IgD-negative memory B cell (primary cell): ENCODE data around the gene ILDR2. TPM values are rescaled to one million over a fixed set of nuclear protein-coding genes. Genes with fewer than 3 reads are reported as not detected.

Source experiments
- H3K27ac Mint-ChIP-seq, 3 donors: one replicate each; pipeline ENCODE4 v1.8.0; 2020 to 2022; ENCODE audit warnings: mild to moderate bottlenecking in 3 of 3, mixed read lengths in 3 of 3, moderate library complexity in 1 of 3
- H3K27me3 Mint-ChIP-seq: one replicate; pipeline ENCODE4 v1.8.0; 2021; ENCODE audit warnings: mixed read lengths
- H3K36me3 Mint-ChIP-seq: one replicate; pipeline ENCODE4 v1.8.0; 2020; ENCODE audit warnings: mild to moderate bottlenecking, mixed read lengths
- H3K4me1 Mint-ChIP-seq, 3 donors: one replicate each; pipeline ENCODE4 v1.8.0; 2020 to 2022; ENCODE audit warnings: mixed read lengths in 3 of 3, mild to moderate bottlenecking in 1 of 3
- H3K4me3 Mint-ChIP-seq, 4 donors: one replicate each; pipeline ENCODE4 v1.8.0; 2020 to 2022; ENCODE audit warnings: mild to moderate bottlenecking in 4 of 4, mixed read lengths in 4 of 4, moderate library complexity in 3 of 4
- H3K9me3 Mint-ChIP-seq, 3 donors: one replicate each; pipeline ENCODE4 v1.8.0; 2020 to 2021; ENCODE audit warnings: mixed read lengths in 3 of 3, mild to moderate bottlenecking in 1 of 3
- polyA plus RNA-seq: library from polyadenylated mRNA; unstranded; fragments of 300-500 nt; fragmentation: Illumina TruSeq; gene quantifications from one replicate; pipeline ENCODE4 v1.2.3, GENCODE V29; 2021

ILDR2 gene
- polyA plus RNA-seq, 1 donor from 2014 or later = not detected

DNA sequence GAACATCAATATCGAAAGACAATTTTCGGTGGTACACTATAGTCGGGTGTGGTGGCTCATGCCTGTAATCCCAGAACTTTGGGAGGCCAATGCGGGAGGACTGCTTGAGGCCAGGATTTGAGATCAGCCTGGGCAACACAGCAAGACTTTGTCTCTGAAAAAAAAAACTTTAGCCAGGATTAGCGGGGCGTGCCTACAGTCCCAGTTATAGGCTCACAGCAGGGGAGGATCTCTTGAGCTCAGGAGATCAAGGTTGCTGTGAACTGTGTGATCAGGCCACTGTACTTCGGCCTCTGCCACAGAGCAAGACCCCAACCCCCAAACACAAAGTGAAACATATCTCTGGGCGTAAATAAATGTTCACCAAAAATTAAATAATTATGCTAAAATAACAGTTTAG, 100.9 kb downstream of the ILDR2 start:
- Mint-ChIP-seq H3K4me1 (peaks cover 22 to 33% (median 22%) of the 10 kb centered on the region in 3 donors), H3K4me3 (peak overlapping the region in 3 of 4 donors; percentile 21 to 98 (median 88)), H3K27me3 (no peaks in the 10 kb centered on the region), H3K27ac (peak overlapping the region in 2 of 3 donors; percentile 47 to 48), H3K36me3 (peaks cover 1% of the 10 kb centered on the region), H3K9me3 (peaks cover 0 to 2% (median 0%) of the 10 kb centered on the region in 3 donors)

DNA sequence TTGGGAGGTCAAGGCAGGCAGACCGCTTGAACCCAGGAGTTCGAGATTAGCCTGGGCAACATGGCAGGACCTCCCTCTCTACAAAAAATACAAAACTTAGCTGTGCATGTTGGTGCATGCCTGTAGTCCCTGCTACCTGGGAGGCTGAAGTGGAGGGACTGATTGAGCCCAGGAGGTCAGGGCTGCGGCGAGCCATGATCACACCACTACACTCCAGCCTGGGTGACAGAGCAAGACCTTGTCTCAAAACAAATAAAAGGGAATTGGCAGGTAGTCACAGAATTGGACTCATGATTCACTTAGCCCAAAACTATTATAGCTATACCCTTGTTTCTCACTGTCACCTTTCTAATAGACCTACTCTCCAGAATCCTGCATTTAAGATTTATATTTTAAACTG, 104.8 kb downstream of the ILDR2 start:
- Mint-ChIP-seq H3K4me1 (peaks cover 16 to 27% (median 22%) of the 10 kb centered on the region in 3 donors), H3K27ac (no peak overlapping the region), H3K27me3 (no peaks in the 10 kb centered on the region), H3K4me3 (no peak overlapping the region), H3K36me3 (peaks cover 1% of the 10 kb centered on the region), H3K9me3 (no peaks in the 10 kb centered on the region)

DNA sequence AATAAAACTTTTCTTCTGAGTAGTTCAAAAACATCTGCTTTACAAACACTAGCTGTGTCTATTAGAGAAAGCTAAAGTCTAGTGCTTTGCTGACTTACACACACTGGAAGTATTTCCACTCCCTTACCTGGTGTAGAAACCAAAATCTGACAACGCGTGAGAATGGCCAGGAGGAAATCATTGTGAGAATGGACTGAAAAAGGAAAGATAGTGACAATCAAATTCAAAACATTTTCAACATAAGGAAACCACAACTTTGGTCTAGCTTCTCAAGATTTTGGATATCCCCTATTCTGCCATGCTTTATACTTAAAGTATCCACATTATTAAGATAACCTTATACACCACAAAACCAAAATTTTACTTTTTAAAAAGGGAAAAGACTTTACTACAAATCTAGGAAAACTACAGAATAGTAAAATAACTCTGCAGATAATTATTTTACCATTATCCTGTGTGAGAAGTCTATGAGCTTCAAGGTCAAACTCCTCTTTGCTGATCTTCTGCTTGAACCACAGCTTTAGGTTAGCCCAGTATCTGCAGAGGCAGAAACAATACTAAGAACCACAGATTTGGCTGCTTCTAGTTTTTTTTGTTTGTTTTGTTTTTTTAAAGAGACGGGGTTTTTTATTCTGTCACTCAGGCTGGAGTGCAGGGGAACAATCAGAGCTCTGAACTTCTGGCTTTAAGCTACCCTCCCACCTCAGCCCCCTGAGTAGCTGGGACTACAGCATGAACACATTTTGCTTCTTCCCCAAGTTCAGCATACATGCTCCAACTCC, 105.8 kb downstream of the ILDR2 start:
- Mint-ChIP-seq H3K4me1 (peaks cover 14 to 19% (median 16%) of the 10 kb centered on the region in 3 donors), H3K27ac (no peak overlapping the region), H3K27me3 (no peaks in the 10 kb centered on the region), H3K4me3 (no peak overlapping the region), H3K9me3 (no peaks in the 10 kb centered on the region), H3K36me3 (peaks cover 3% of the 10 kb centered on the region)

DNA sequence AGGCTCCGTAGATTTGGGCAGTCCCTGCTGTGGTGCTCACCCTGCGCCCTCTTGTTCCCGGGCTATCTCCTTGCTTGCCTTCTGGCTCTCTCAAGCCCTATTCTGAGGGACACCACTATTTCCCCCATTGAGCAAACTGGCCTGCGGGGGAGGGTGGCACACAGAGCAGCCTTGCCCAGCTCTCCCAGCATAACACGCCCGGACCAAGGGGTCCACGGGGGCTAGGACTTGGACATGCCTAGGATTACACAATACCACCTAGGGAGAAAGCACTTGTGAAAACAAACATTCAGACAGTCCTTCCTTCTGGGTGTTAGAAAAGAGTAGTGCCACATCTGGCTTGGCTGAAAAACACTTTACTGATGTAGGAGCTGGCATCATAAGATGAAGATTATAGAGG, 106.7 kb downstream of the ILDR2 start:
- Mint-ChIP-seq H3K36me3 (peaks cover 3% of the 10 kb centered on the region), H3K27me3 (no peaks in the 10 kb centered on the region), H3K4me1 (peaks cover 14 to 20% (median 18%) of the 10 kb centered on the region in 3 donors), H3K27ac (no peak overlapping the region), H3K4me3 (no peak overlapping the region), H3K9me3 (no peaks in the 10 kb centered on the region)

DNA sequence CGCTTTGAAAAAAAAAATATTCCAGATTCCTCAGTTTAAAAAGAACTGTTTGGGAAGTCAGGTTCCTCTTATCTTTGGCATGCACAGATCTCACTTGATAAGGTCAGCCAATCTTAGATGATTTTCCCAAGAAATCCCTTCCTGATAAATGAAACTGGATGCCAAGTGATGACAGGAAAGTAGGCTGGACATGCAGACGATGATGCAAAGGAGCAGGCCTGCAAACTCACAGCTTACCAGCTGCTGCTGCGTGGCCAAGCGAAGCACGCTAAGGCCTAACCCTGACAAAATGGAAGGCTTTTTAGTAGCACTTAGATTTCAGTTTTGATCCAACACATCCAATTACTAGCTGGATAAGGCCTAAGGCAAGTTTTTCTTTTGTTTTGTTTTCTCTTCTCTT, 109.4 kb downstream of the ILDR2 start:
- peaks cover 0 to 4% (median 4%) of the 10 kb centered on the region in 3 donors for H3K4me1 Mint-ChIP-seq
- H3K27ac Mint-ChIP-seq = no peak overlapping the region
- no peaks in the 10 kb centered on the region for H3K27me3 Mint-ChIP-seq
- no peaks in the 10 kb centered on the region for H3K9me3 Mint-ChIP-seq
- H3K36me3 Mint-ChIP-seq = peaks cover 4% of the 10 kb centered on the region
- H3K4me3 Mint-ChIP-seq = no peak overlapping the region

DNA sequence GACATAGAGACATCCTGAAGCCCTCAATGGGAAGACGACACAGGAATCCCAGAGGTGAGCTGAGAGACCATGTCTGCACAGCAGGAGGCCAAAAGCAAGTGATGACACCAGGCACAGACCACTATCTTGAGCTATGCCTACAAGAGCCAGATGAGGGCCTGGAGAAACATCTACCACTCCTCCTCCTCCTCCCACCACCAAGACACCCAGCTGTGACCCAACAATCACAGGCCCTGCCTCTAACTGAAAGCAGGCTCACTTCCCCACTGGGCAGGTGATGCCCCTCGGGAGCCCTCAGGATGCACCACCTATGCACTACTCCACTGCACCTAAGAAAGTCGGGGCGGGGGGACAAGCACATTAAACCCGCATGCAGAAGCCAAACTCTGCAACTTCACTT, 115.7 kb downstream of the ILDR2 start:
- no peak overlapping the region for H3K4me3 Mint-ChIP-seq
- peak overlapping the region; percentile 0 to 80 (median 66) for H3K27ac Mint-ChIP-seq
- H3K4me1 Mint-ChIP-seq = peaks cover 16 to 25% (median 17%) of the 10 kb centered on the region in 3 donors
- H3K36me3 Mint-ChIP-seq = peaks cover 5% of the 10 kb centered on the region
- no peaks in the 10 kb centered on the region for H3K27me3 Mint-ChIP-seq
- no peaks in the 10 kb centered on the region for H3K9me3 Mint-ChIP-seq

DNA sequence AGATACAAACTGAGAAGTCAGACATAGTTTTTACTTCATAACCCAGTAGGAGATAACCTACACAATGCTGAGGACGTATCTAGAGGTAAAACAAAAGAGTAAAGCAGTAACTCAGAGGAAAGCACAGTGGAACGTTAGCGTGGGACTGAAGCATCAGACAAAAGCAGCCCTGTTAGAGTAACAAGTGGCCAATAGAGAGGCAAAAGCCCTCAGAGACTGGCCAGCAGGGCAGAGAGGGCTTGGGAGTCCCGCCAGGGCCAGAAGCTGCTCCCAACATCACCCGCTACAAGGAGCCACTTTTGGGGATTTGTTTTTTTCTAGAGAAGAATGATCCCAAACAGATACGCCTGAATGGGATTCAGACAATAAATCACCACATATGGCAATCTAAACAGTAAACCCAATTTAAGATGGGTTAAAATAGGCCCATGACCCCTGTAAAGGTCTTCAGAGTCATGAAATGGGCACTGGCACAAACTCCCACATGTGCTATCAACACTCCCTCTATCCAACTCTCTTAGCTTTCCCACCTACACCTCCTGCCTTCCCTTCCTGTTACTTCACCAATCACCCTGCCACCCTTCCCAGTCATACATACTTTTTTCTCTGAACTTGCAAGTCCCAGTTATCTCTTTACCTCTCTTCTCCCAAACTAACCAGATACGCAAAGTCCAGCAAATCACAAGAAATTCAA, 116.5 kb downstream of the ILDR2 start:
- no peaks in the 10 kb centered on the region for H3K9me3 Mint-ChIP-seq
- peak overlapping the region in 1 of 4 donors; percentile 0 for H3K4me3 Mint-ChIP-seq
- H3K27me3 Mint-ChIP-seq = no peaks in the 10 kb centered on the region
- H3K36me3 Mint-ChIP-seq = peaks cover 5% of the 10 kb centered on the region
- H3K4me1 Mint-ChIP-seq = peaks cover 15 to 21% (median 16%) of the 10 kb centered on the region in 3 donors
- peak overlapping the region; percentile 0 to 80 (median 66) for H3K27ac Mint-ChIP-seq

Other genes with a start within 250 kb of the ILDR2 start
- gene POGK, start 136.1 kb downstream of the ILDR2 start, polyA plus RNA-seq = 18.3 TPM
- gene TADA1, start 99.3 kb downstream of the ILDR2 start, polyA plus RNA-seq = 14.6 TPM
- gene MAEL, start 13.7 kb upstream of the ILDR2 start, polyA plus RNA-seq = not detected
- gene GPA33, start 114.8 kb upstream of the ILDR2 start, polyA plus RNA-seq = 3.3 TPM
- gene STYXL2, start 118.5 kb upstream of the ILDR2 start, polyA plus RNA-seq = not detected
- gene POU2F1, start 245.3 kb upstream of the ILDR2 start, polyA plus RNA-seq = 20.4 TPM